HG02571 (cell line): ENCODE results near the gene RIPPLY1.

Source experiments
- ATAC-seq: cut with Tn5 transposase; IDR thresholded peaks from one replicate; pipeline ENCODE4 v1.9.1; 2021; ENCODE audit warnings: mild to moderate bottlenecking, moderate library complexity; ENCODE audit not compliant: unreplicated experiment

The RIPPLY1 gene

GRCh38 chrX:106862972-106863688, 40.0 kb downstream of the RIPPLY1 start:
- no peak for ATAC-seq
